GM06990 (cell line): ENCODE data around the gene SPEG.
A peak's percentile ranks its signal among the peaks of the same experiment; 100 is the strongest.

Experiments
- DNase-seq: peaks from one replicate; pipeline ENCODE4 v3.0.0-alpha.2; 2011; ENCODE audit not compliant: insufficient read length; ENCODE audit errors: extremely low read depth
- H3K27me3 ChIP-seq: replicated peaks from 2 replicates; pipeline ENCODE4 v1.6.0; 2011; ENCODE audit warnings: low read length; ENCODE audit not compliant: control insufficient read depth, insufficient read depth
- H3K36me3 ChIP-seq: 2 replicates; pipeline ENCODE4 v1.5.1; 2011; ENCODE audit warnings: low read length; ENCODE audit not compliant: control insufficient read depth, insufficient read depth
- H3K4me3 ChIP-seq: replicated peaks from 2 replicates; pipeline ENCODE4 v1.5.1; 2011; ENCODE audit warnings: low read depth, mild to moderate bottlenecking, control low read depth, low read length
- CTCF ChIP-seq: IDR thresholded peaks from 2 replicates; pipeline ENCODE4 v1.5.1; 2011; ENCODE audit warnings: low read length, control low read depth, mild to moderate bottlenecking, inconsistent platforms; ENCODE audit not compliant: insufficient read depth, poor library complexity, severe bottlenecking

The SPEG gene

GRCh38 chr2:219519526-219519916 is 84.9 kb downstream of the SPEG start:
- no peak for DNase-seq
- peaks cover 3% of the 10 kb centered on the region for H3K27me3 ChIP-seq
- no peak overlapping the region for H3K4me3 ChIP-seq
- TF ChIP-seq CTCF, result no peak
- no peaks in the 10 kb centered on the region for H3K36me3 ChIP-seq

GRCh38 chr2:219520079-219520478 is 85.4 kb downstream of the SPEG start:
- TF ChIP-seq CTCF, result no peak
- Histone ChIP-seq H3K27me3 (peaks cover 3% of the 10 kb centered on the region), H3K4me3 (no peak overlapping the region), H3K36me3 (no peaks in the 10 kb centered on the region)
- no peak for DNase-seq

- Histone ChIP-seq H3K27me3 (peaks cover 1% of the 10 kb centered on the region), H3K4me3 (no peak overlapping the region), H3K36me3 (no peaks in the 10 kb centered on the region)
- no peak for DNase-seq
- TF ChIP-seq CTCF, result peak; percentile 45
These were observed 86.6 kb downstream of the SPEG start for GRCh38 chr2:219521066-219521880.

- DNase-seq, result no peak
- no peak for TF ChIP-seq CTCF
- H3K4me3 ChIP-seq, result no peak overlapping the region
- H3K36me3 ChIP-seq, result no peaks in the 10 kb centered on the region
- peaks cover 8% of the 10 kb centered on the region for H3K27me3 ChIP-seq
These were observed 87.7 kb downstream of the SPEG start for GRCh38 chr2:219522111-219523030.

GRCh38 chr2:219523031-219523671 is 88.5 kb downstream of the SPEG start:
- H3K4me3 ChIP-seq, result no peak overlapping the region
- H3K36me3 ChIP-seq, result no peaks in the 10 kb centered on the region
- no peak for TF ChIP-seq CTCF
- H3K27me3 ChIP-seq, result peaks cover 8% of the 10 kb centered on the region
- no peak for DNase-seq
